ENCODE results near the gene LTBP4.

LTBP4 gene

GRCh38 chr19:40625406-40626120 is 24.4 kb downstream of the LTBP4 start:
- DNase-seq (ENCODE audit: low read depth), result no peak
- no peak overlapping the region for H3K4me3 ChIP-seq (ENCODE audit: low read depth, low read length)
- no peak for TF ChIP-seq CTCF (IDR thresholded peaks at IDR 0.05; ENCODE audit: control insufficient read depth, extremely low read depth, insufficient read depth)

- no peak for TF ChIP-seq CTCF (IDR thresholded peaks at IDR 0.05; ENCODE audit: control insufficient read depth, extremely low read depth, insufficient read depth)
- H3K4me3 ChIP-seq (ENCODE audit: low read depth, low read length), result no peak overlapping the region
- DNase-seq (ENCODE audit: low read depth), result no peak
Observed at GRCh38 chr19:40626918-40627317, 25.7 kb downstream of the LTBP4 start.

GRCh38 chr19:40627486-40628279 is 26.5 kb downstream of the LTBP4 start:
- DNase-seq (ENCODE audit: low read depth), result no peak
- TF ChIP-seq CTCF (IDR thresholded peaks at IDR 0.05; ENCODE audit: control insufficient read depth, extremely low read depth, insufficient read depth), result no peak

GRCh38 chr19:40629346-40629745 is 28.2 kb downstream of the LTBP4 start:
- no peak overlapping the region for H3K4me3 ChIP-seq (ENCODE audit: low read depth, low read length)
- DNase-seq (ENCODE audit: low read depth), result no peak
- no peak for TF ChIP-seq CTCF (IDR thresholded peaks at IDR 0.05; ENCODE audit: control insufficient read depth, extremely low read depth, insufficient read depth)

More at GRCh38 chr19:40627486-40628279, 26.5 kb downstream of the LTBP4 start:
- H3K4me3 ChIP-seq (ENCODE audit: low read depth, low read length), result no peak overlapping the region

GRCh38 chr19:40630571-40631160 is 29.5 kb downstream of the LTBP4 start:
- no peak for TF ChIP-seq CTCF (IDR thresholded peaks at IDR 0.05; ENCODE audit: control insufficient read depth, extremely low read depth, insufficient read depth)
- H3K4me3 ChIP-seq (ENCODE audit: low read depth, low read length), result no peak overlapping the region
- DNase-seq (ENCODE audit: low read depth), result no peak

- no peak for DNase-seq (ENCODE audit: low read depth)
- no peak for TF ChIP-seq CTCF (IDR thresholded peaks at IDR 0.05; ENCODE audit: control insufficient read depth, extremely low read depth, insufficient read depth)
- H3K4me3 ChIP-seq (ENCODE audit: low read depth, low read length), result no peak overlapping the region
Observed at GRCh38 chr19:40632311-40633036, 31.3 kb downstream of the LTBP4 start.

Measured in LNCaP clone FGC (cell line).